Stimulated activated CD8-positive, alpha-beta memory T cell treated with anti-CD3 and anti-CD28 coated beads, Interleukin-12 subunit alpha, Interleukin-12 subunit beta, amount 100 ng/mL, for 24 hours (primary cell): Measurements from ENCODE around the gene DDX21.
"Not testable (repeated sequence)": the region's sequence is repeated elsewhere in the genome, so short reads cannot be mapped to it uniquely, and the experiment has no call there.

ENCODE experiments used
- DNase-seq: peaks from one replicate; pipeline ENCODE4 v3.0.0-alpha.2; 2020; ENCODE audit errors: extremely low read depth

The DDX21 gene

DNA sequence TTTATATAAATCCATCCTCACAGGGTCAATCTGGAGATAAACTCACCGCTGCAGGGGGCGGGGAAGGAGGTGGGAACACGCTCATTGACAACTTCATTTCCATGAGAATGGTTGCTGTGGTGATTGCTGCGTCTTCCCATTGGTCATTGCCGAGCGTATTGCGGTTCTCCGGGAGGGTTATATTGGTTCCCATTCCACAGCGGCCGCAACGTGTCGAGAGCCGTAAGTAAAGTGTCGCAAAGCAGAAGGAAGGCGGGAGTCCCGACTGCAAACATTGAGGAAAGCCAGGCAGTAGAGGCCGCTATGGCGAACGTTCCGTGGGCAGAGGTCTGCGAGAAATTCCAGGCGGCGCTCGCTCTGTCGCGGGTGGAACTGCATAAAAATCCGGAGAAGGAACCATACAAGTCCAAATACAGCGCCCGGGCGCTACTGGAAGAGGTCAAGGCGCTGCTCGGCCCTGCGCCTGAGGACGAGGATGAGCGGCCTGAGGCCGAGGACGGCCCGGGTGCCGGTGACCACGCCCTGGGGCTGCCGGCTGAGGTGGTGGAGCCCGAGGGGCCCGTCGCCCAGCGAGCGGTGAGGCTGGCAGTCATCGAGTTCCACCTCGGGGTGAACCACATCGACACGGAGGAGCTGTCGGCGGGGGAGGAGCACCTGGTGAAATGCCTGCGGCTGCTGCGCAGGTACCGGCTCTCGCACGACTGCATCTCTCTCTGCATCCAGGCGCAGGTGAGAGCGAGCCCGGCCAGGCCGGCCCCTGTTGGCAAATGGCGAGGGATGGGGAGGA is 32.8 kb downstream of the DDX21 start, which contains the start of gene KIFBP:
Gene KIFBP, plus strand, starts transcription at position 274 of the 787 bp plus-strand sequence. Its CDS starts 30 bp downstream, at position 304.
- peak; percentile 53 for DNase-seq

DNA sequence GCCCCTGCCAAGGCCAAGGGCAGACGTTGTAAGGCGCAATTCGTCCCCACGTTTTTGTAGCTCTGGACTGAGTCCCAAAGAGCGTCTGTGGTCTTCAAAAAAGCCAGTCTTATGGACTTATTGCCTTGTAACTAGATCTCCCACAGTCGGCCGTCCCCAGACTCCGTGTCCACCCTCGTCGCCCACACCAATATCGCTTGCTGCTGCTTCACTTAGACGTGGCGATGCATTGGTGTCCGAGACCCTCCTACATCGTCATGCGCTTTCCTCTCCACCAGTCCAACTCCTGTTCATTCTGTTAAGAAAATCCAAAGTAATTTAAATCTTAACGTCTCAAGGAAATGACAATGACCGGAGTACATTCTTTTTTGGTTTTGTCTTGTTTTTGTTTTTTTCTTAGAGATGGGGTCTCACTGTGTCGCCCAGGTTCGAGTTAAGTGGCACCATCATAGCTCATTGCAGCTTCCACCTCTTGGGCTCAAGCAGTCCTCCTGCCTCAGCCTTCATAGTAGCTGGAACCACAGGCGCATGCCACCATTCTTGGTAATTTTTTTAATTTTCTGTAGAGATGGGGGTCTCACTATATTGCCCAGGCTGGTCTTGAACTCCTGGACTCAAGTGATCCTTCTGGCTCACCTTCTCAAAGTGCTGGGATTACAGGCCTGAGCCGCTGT is 33.5 kb downstream of the DDX21 start:
- DNase-seq: no peak

DNA sequence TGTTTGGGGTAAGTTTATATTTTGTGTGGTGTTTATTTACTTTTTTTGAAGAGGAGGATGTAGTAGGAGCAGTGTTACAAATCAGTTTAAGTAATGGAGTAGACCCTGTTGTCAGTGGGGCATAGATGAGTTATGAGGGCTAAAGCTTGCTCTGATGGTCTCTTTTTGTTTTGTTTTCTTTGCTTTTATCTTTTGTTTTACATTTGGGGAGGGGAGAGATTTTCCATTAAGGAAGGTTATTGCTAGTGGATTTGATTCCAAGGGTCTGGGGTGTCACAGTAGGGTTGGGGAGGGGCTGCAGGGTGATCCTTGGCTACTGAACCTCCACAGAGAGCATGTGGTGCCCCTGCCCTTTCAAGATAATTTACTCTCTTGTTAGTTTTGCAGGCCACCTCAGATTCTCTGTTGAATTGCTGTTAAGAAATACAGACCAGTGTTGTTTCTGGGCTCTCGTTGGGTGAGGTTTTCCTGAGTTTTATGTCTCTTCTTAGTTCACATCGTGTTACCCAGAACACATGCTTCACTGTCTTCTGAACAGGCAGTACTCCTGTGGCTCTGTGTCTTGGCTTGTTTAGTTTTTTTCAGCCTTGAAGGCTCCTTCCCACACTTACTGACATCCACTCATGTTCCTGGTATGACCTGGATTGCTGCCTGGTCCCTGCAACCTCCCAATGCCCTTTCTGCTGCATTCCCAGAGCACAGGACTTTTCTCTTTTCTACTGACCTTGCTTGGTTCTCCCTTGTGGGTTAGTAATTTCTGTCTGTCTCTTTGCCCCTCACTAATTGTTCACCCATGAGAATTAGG is 36.9 kb downstream of the DDX21 start:
- DNase-seq: no peak

DNA sequence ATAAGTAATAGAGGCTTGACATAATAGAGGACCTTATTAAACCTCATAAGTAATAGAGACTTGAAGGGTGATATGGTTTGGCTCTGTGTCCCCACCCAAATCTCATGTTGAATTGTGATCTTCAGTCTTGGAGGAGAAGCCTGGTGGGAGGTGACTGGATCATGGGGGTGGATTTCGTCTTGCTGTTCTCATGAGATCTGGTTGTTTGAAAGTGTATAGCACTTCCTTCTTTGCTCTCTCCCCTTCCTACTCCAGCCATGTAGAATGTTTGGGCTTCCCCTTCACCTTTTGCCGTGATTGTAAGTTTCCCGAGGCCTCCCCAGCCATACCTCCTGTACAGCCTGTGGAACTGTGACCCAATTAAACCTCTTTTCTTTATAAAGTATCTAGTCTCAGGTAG is 41.2 kb downstream of the DDX21 start:
- no peak for DNase-seq

DNA sequence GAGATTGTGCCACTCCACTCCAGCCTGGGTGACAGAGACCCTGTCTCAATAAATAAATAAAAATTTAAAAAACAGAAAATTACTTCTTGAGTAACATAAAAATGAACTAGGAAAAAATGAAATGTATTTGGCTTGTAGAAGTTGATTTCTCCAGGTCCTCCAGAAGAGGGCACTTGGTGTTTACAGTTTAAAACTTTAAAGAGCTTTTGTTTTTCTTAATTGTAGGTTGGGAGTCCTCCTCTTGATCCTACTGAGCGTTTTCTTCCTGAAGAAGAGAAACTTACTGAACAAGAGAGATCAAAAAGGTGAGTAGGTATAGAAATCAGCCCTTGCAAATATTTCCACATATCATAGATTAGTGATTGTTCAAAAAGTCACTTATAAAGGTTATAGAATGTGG is 48.9 kb downstream of the DDX21 start:
- no peak for DNase-seq

DNA sequence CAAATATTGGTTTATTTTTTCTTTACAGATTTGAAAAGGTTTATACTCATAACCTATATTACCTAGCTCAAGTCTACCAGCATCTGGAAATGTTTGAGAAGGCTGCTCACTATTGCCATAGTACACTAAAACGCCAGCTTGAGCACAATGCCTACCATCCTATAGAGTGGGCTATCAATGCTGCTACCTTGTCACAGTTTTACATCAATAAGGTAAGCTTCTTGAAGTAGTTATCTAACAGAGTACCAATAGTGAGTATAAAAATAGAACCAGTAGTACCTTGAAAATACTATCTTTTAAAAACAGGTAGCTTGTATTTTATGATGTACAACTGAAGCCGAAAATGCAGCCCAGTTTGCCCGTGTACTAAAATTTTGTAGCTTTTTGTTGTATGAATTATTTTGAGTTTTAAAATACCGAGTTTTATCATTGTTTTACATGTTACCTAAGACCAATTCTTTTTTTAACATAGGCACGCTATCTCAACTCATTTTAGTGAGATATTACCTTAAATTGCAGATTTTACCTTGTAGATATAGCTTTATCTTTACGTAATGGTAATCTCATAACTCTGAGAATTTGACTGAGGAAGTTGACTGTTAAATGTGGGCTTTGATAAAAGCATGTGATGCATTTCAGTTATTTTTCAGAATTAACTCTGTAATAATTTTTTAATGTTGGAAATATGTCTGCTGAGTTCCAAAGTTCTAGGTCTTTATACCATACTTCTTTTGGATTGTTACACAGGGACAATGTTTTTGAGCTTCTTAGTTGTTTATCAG is 49.9 kb downstream of the DDX21 start:
- DNase-seq: no peak

DNA sequence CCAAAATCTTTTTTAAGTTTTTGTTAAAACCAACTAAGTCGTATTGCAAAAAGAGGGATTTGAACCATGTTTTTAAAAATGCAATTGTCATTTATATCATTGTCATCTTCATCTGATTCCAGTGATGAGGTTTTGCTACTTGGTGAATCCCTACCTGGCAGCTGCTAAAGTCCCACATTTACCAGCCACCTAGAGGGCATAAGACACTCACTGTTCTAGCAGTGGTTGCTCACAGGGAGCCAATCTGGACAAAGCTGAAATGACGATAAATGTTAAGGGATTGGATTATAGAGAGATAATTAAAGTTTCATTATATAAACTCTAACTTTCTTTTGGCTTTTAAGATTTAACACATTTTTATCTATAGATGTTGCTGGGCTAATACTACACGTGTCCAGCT is 51.3 kb downstream of the DDX21 start:
- DNase-seq: no peak

DNA sequence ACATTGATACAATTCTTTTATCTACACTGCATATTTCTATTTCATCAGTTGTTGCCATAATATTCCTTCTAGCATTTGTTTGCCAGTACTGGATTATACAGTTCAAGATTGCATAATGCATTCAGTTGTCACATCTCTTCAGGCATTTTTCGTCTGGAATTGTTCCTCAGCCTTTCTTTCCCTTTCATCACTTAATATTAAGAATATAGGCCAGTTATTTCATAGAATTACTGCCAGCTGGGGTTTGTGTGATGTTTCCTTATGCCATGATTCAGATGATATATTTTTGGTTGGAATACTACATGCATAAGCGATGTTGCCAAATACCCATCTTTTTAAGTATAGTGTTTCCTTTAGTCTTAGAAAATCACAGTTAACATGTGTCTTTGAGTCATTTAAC is 53.4 kb downstream of the DDX21 start:
- no peak for DNase-seq

DNA sequence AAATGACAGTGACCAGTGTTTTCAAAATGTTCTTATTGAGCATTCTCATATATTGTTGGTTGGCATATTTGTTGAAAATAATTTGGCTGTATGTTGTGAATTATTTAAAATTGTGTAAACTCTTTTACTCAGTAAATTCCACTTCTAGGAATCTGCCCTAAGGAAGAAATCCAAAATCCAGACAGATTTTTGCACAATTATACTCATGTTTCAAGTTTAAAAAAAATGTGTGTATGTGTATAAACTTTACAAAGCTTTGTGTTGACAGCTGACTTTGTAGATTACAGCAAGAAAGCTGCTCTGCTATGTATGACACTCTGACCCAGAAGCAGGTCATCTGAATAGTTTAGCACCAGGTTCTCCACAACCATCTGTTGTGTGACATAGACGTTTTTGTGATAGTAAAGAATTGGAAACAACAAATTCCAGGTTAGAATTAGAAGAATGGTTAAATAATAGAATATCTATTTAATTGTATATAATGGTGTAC is 54.2 kb downstream of the DDX21 start:
- DNase-seq: no peak

DNA sequence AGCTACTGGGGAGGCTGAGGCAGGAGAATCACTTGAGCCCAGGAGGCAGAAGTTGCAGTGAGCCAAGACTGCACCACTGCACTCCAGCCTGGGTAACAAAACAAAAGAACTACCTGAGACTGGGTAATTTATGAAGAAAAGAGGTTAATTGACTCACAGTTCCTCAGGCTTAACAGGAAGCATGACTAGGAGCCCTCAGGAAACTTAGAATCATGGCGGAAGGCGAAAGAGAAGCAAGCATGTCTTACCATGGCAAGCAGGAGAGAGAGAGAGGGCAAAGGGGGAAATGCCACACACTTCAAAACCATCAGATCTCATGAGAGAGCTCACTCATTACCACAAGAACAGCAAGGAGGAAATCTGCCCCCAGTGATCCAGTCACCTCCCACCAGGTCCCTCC is 56.8 kb downstream of the DDX21 start:
- not testable (repeated sequence) for DNase-seq

DNA sequence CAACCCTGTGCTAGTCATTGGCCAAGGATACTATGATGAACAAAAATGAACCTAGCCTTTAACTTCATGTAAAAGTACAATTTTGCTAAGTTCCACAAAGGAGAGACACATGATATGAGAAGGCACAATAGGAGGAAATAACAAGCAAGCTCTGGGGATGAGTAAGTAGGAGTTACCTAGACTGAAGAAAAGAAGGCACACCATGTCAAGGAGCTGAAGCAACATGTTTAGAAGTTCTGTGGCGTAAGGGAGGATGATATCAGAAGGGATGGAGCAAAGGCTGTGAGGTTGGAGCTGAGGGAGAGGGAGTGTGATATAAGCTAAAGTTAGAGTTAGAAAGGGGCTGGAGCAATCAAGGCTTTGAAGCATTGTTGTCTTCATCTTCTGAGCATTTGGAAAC is 58.2 kb downstream of the DDX21 start:
- DNase-seq: no peak

DNA sequence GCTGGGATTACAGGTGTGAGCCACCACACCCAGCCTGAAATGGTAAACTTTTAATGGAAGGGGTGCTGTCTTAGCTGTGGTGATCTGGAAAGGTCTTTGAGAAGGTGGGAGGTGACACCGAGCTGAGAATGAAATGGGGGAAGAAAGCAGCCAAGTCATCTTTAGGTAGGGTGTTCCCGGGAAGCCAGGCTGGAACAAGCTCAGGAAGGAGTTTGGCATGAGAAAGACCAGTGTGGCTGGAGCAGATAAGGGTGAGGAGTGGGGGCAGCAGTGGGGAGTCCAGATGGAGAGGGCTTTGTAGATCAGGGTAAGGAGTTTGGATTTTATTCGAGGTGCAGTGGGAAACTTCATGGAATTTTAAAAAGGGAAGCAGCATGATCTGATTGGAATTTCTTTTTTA is 62.6 kb downstream of the DDX21 start:
- DNase-seq: no peak

DNA sequence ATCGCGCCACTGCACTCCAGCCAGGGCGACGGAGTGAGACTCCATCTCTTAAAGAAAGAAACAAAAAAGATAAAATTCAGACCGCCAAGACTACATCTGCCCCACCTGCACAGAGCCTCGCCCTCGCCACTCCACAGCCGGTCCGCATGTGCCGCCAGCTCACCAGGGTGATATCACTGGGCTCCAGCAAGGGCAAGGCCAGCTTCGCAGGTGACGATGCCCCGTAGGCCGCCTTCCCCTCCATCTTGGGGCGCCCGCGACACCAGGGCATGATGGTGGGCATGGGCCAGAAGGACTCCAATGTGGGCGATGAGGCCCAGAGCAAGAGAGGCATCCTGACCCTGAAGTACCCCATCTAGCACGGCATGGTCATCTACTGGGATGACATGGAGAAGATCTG is 66.6 kb downstream of the DDX21 start:
- no peak for DNase-seq

DNA sequence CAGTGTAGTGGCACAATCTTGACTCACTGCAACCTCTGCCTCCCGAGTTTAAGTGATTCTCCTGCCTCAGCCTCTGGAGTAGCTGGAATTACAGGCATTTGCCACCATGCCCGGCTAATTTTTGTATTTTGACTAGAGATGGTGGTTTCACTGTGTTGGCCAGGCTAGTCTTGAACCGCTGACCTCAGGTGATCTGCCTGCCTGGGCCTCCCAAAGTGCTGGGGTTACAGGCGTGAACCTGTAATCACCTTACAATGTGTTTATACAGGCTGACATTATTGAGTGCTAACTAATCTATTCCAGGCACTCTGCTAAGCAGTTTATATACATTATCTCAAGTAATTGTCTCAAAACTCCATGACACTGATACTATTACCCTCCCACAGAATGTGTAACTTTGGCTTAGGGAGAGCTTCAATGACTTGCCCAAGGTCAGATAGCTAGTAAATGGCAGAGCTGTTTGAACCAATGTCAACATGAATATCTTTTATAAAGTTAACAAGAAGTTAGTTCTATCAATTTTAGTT is 69.5 kb downstream of the DDX21 start:
- no peak for DNase-seq

DNA sequence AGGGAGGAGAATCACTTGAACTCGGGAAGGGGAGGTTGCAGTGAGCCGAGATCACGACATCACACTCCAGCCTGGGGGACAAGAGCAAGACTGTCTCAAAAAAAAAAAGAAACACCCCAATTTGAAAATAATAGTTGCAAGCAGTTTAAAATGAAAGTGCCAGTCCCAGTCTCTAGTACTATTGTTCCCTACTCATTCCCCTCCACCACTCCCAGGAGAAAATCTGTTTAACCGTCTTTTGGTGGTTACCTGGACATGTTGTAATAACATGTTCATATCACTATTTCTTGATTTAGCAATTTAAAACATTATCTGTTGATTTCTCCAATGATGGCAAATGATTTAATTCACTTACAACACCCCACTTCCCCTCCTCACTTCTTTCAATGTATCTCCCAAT is 77.3 kb downstream of the DDX21 start:
- DNase-seq: no peak
